Transverse colon (tissue), 4 donors: ENCODE data around the gene DNAH8. TPM values are rescaled to one million over a fixed set of nuclear protein-coding genes. Genes with fewer than 3 reads are reported as not detected.
"Not testable (repeated sequence)": the region's sequence is repeated elsewhere in the genome, so short reads cannot be mapped to it uniquely, and the experiment has no call there.

ENCODE experiments used
- DNase-seq: peaks from one replicate; pipeline ENCODE4 v3.0.0-alpha.2; 2019
- H3K27ac ChIP-seq, 4 donors: fragments of 200-600 bp; sonication (generic); 2 replicates each; pipeline ENCODE4 v1.5.1; 2016 to 2018; ENCODE audit warnings: inconsistent platforms in 4 of 4
- H3K27me3 ChIP-seq: fragments of 200-600 bp; sonication (generic); 2 replicates; pipeline ENCODE4 v1.5.1; 2017; ENCODE audit warnings: inconsistent platforms
- H3K36me3 ChIP-seq, 4 donors: fragments of 200-600 bp; sonication (generic); 2 replicates each; pipeline ENCODE4 v1.5.1; 2017 to 2019; ENCODE audit warnings: inconsistent platforms in 4 of 4
- H3K4me1 ChIP-seq, 4 donors: fragments of 200-600 bp; sonication (generic); 2 replicates each; pipeline ENCODE4 v1.5.1; 2017 to 2020; ENCODE audit warnings: inconsistent platforms in 4 of 4
- H3K4me3 ChIP-seq, 4 donors: fragments of 200-600 bp; sonication (generic); 1 replicate in 1 of 4; 2 replicates in 3 of 4; pipeline versions ENCODE4 v1.5.1 to v1.6.1; 2017 to 2019; ENCODE audit warnings: inconsistent platforms in 4 of 4
- H3K9me3 ChIP-seq, 2 donors: fragments of 200-600 bp; sonication (generic); 2 replicates each; pipeline ENCODE4 v1.5.1; 2017 to 2019; ENCODE audit warnings: inconsistent platforms in 2 of 2
- CTCF ChIP-seq, 5 experiments: fragments of 200-600 bp in 3 of 5; fragments of 450-650 bp in 2 of 5; sonication (generic) in 3 of 5; IDR thresholded peaks; 1 replicate in 2 of 5; 2 replicates in 3 of 5; pipeline ENCODE4 v1.5.1; 2016 to 2017; ENCODE audit warnings: antibody characterized with exemption in 5 of 5, inconsistent platforms in 3 of 5, mild to moderate bottlenecking in 2 of 5, moderate library complexity in 1 of 5
- EP300 ChIP-seq: sonication (generic); formaldehyde crosslinking; IDR thresholded peaks from one replicate; pipeline ENCODE4 v1.6.1; 2017; ENCODE audit warnings: antibody characterized with exemption, low read depth
- POLR2A ChIP-seq: fragments of 450-650 bp; IDR thresholded peaks from one replicate; pipeline ENCODE4 v1.6.1; 2016; ENCODE audit warnings: antibody characterized with exemption, mild to moderate bottlenecking, moderate library complexity
- POLR2AphosphoS5 ChIP-seq, 3 donors: sonication (generic); formaldehyde crosslinking; IDR thresholded peaks; one replicate each; pipeline ENCODE4 v1.6.1; 2016; ENCODE audit warnings: antibody characterized with exemption in 3 of 3
- WGBS, 2 donors: methylation state at CpG; one replicate each; pipeline ENCODE4 v1.1.5; 2018; ENCODE audit warnings: low coverage in 1 of 2; 5-methylcytosine and 5-hydroxymethylcytosine counted together
- in situ Hi-C, 4 donors: fragments of 200-750 bp; cut with MboI; loops; one replicate each; pipeline versions ENCODE4 v1.15.0 to v1.15.1; 2017; ENCODE audit warnings: low sequenced_read_pairs in 3 of 4, low pct_ligation_motif_present in 1 of 4, low pct_unique_long_range_greater_than_20kb in 1 of 4
- intact Hi-C: fragments of 100-400 bp; cut with DNase I; formaldehyde crosslinking; loops from one replicate; pipeline ENCODE4 v1.15.1; 2023; ENCODE audit warnings: low total_unique reads
- total RNA-seq, 4 donors: library from RNA; depleted of rRNA; stranded (reverse); fragments of >200 nt; gene quantifications; one replicate each; pipeline ENCODE4 v1.1.0, GENCODE V29; 2016

Gene DNAH8
- total RNA-seq, 4 donors from 2014 or later, result 0.16 TPM; not detected in 3

- intact Hi-C loops (no loop called here), in situ Hi-C loops (no loop called here)
- Histone ChIP-seq H3K27me3 (no peaks in the 10 kb centered on the region), H3K27ac (no peak overlapping the region), H3K9me3 (no peaks in the 10 kb centered on the region), H3K4me1 (peaks cover 0 to 7% (median 0%) of the 10 kb centered on the region in 4 donors), H3K4me3 (no peak overlapping the region), H3K36me3 (no peaks in the 10 kb centered on the region)
- no peak for DNase-seq
- no peak for TF ChIP-seq EP300
- TF ChIP-seq CTCF (IDR thresholded peaks at IDR 0.05), result no peak
- TF ChIP-seq POLR2AphosphoS5 (IDR thresholded peaks at IDR 0.05), result no peak
Measured at GRCh38 chr6:38696345-38696744, 18.8 kb upstream of the DNAH8 start.

GRCh38 chr6:38697846-38698245, 17.3 kb upstream of the DNAH8 start:
- TF ChIP-seq POLR2AphosphoS5 (IDR thresholded peaks at IDR 0.05) (no peak), EP300 (no peak), POLR2A (no peak), CTCF (IDR thresholded peaks at IDR 0.05) (no peak)
- no peak for DNase-seq
- Histone ChIP-seq H3K27me3 (no peaks in the 10 kb centered on the region), H3K4me3 (no peak overlapping the region), H3K9me3 (no peaks in the 10 kb centered on the region), H3K4me1 (peaks cover 0 to 7% (median 1%) of the 10 kb centered on the region in 4 donors), H3K36me3 (no peaks in the 10 kb centered on the region), H3K27ac (no peak overlapping the region)
- in situ Hi-C loops (no loop called here), intact Hi-C loops (no loop called here)
- 78 to 87% methylated on average over 3 of the region's 3 CpGs for WGBS, 2 donors

GRCh38 chr6:38699702-38700101, 15.4 kb upstream of the DNAH8 start:
- H3K27me3 ChIP-seq, in situ Hi-C loops, H3K4me3 ChIP-seq, H3K9me3 ChIP-seq, H3K27ac ChIP-seq, DNase-seq, H3K36me3 ChIP-seq: not testable (repeated sequence)
- intact Hi-C loops, result loop anchor here (10.0 kb wide), 1 partner anchor 915 kb away; no protein-coding TSS in a partner anchor
- WGBS, 2 donors, result 95 to 100% methylated on average over 1 to 3 of the region's 3 CpGs
- H3K4me1 ChIP-seq, result peaks cover 0 to 10% (median 1%) of the 10 kb centered on the region in 4 donors

GRCh38 chr6:38701551-38701950, 13.6 kb upstream of the DNAH8 start:
- in situ Hi-C loops (no loop called here), intact Hi-C loops (loop anchor here (10.0 kb wide), 1 partner anchor 913 kb away; no protein-coding TSS in a partner anchor)
- H3K27ac ChIP-seq, result no peak overlapping the region
- DNase-seq, result no peak
- WGBS, 2 donors, result 76 to 97% methylated on average over 3 of the region's 3 CpGs
- H3K9me3 ChIP-seq, result no peaks in the 10 kb centered on the region
- no peak for TF ChIP-seq CTCF (IDR thresholded peaks at IDR 0.05)
- no peak for TF ChIP-seq POLR2AphosphoS5 (IDR thresholded peaks at IDR 0.05)
- no peak for TF ChIP-seq POLR2A
- no peak for TF ChIP-seq EP300
- H3K4me3 ChIP-seq, result no peak overlapping the region
- H3K4me1 ChIP-seq, result peaks cover 0 to 3% (median 1%) of the 10 kb centered on the region in 4 donors
- no peaks in the 10 kb centered on the region for H3K27me3 ChIP-seq
- H3K36me3 ChIP-seq, result no peaks in the 10 kb centered on the region
